Neural cell (in vitro differentiated cells): ENCODE measurements around the gene PTK6. TPM values are rescaled to one million over a fixed set of nuclear protein-coding genes. Genes with fewer than 3 reads are reported as not detected.

Experiments
- H2AFZ ChIP-seq: fragments of 200-600, 300-800 bp; sonication (generic), shearing (Covaris generic); 2 replicates; pipeline ENCODE4 v1.6.0; 2014; ENCODE audit warnings: low read depth, mild to moderate bottlenecking, antibody characterized with exemption, low read length, moderate library complexity
- H3F3A ChIP-seq: fragments of 200-600 bp; shearing (Covaris generic); 2 replicates; pipeline ENCODE4 v1.6.1; 2016; ENCODE audit warnings: mild to moderate bottlenecking, moderate library complexity, mixed read lengths, antibody characterized with exemption, low read length; ENCODE audit not compliant: insufficient read depth, poor library complexity, severe bottlenecking
- H3K27ac ChIP-seq: fragments of 200-600, 300-800 bp; sonication (generic), shearing (Covaris generic); 2 replicates; pipeline ENCODE4 v1.5.1; 2014; ENCODE audit warnings: mild to moderate bottlenecking, low read length, moderate library complexity
- H3K27me3 ChIP-seq: fragments of 300-800, 200-600 bp; sonication (generic), shearing (Covaris generic); 2 replicates; pipeline ENCODE4 v1.6.0; 2014; ENCODE audit warnings: mild to moderate bottlenecking, low read depth, low read length, moderate library complexity; ENCODE audit not compliant: insufficient read depth
- H3K36me3 ChIP-seq: fragments of 300-800, 200-600 bp; sonication (generic), shearing (Covaris generic); 2 replicates; pipeline ENCODE4 v1.5.1; 2014; ENCODE audit warnings: mild to moderate bottlenecking, antibody characterized with exemption, low read length, moderate library complexity; ENCODE audit not compliant: insufficient read depth
- H3K4me2 ChIP-seq: fragments of 300-800, 200-600 bp; sonication (generic), shearing (Covaris generic); 2 replicates; pipeline ENCODE4 v1.6.0; 2014; ENCODE audit warnings: mild to moderate bottlenecking, low read length
- H3K4me3 ChIP-seq: fragments of 300-800, 200-600 bp; sonication (generic), shearing (Covaris generic); 2 replicates; pipeline ENCODE4 v1.5.1; 2014; ENCODE audit warnings: mild to moderate bottlenecking, low read length, moderate library complexity
- H3K79me2 ChIP-seq: fragments of 200-600 bp; shearing (Covaris generic); replicated peaks from 2 replicates; pipeline ENCODE4 v1.6.0; 2014; ENCODE audit warnings: mild to moderate bottlenecking, low read length, moderate library complexity; ENCODE audit not compliant: insufficient read depth
- H3K9ac ChIP-seq: fragments of 300-800, 200-600 bp; sonication (generic), shearing (Covaris generic); 2 replicates; pipeline ENCODE4 v1.6.1; 2016; ENCODE audit warnings: mild to moderate bottlenecking, low read length, mixed read lengths
- H3K9me2 ChIP-seq: fragments of 200-600 bp; shearing (Covaris generic); 2 replicates; pipeline ENCODE4 v1.6.1; 2016; ENCODE audit warnings: mild to moderate bottlenecking, low read length, mixed read lengths; ENCODE audit not compliant: insufficient read depth
- H3K9me3 ChIP-seq: fragments of 200-600, 300-800 bp; sonication (generic), shearing (Covaris generic); 2 replicates; pipeline ENCODE4 v1.6.1; 2016; ENCODE audit warnings: mild to moderate bottlenecking, mixed run types, low read length, moderate library complexity, mixed read lengths
- H4K20me1 ChIP-seq: fragments of 200-600 bp; shearing (Covaris generic); 2 replicates; pipeline ENCODE4 v1.6.1; 2016; ENCODE audit warnings: mild to moderate bottlenecking, mixed run types; ENCODE audit not compliant: insufficient read depth
- CTCF ChIP-seq: fragments of 450-650 bp; IDR thresholded peaks from 2 replicates; pipeline ENCODE4 v1.5.1; 2014; ENCODE audit warnings: antibody characterized with exemption, mild to moderate bottlenecking, moderate library complexity; ENCODE audit not compliant: poor library complexity, severe bottlenecking
- EP300 ChIP-seq: fragments of 450-650 bp; conservative IDR thresholded peaks from 2 replicates; pipeline ENCODE4 v1.6.1; 2014; ENCODE audit warnings: antibody characterized with exemption, mild to moderate bottlenecking, moderate library complexity; ENCODE audit not compliant: poor library complexity, severe bottlenecking
- EZH2 ChIP-seq: fragments of 200-600, 300-800 bp; shearing (Covaris generic), sonication (generic); IDR thresholded peaks from 2 replicates; pipeline ENCODE4 v1.6.1; 2014; ENCODE audit warnings: antibody characterized with exemption, low read length, borderline replicate concordance, mild to moderate bottlenecking; ENCODE audit not compliant: insufficient read depth, poor library complexity, severe bottlenecking
- MXI1 ChIP-seq: fragments of 450-650 bp; conservative IDR thresholded peaks from 2 replicates; pipeline ENCODE4 v1.6.1; 2014; ENCODE audit warnings: antibody characterized with exemption, mild to moderate bottlenecking; ENCODE audit not compliant: poor library complexity, severe bottlenecking
- POLR2AphosphoS5 ChIP-seq: IDR thresholded peaks from 2 replicates; pipeline ENCODE4 v1.6.1; 2012
- RAD21 ChIP-seq: fragments of 450-650 bp; conservative IDR thresholded peaks from 2 replicates; pipeline ENCODE4 v1.6.1; 2014; ENCODE audit warnings: antibody characterized with exemption, mild to moderate bottlenecking, moderate library complexity
- SMC3 ChIP-seq: fragments of 450-650 bp; conservative IDR thresholded peaks from 2 replicates; pipeline ENCODE4 v1.6.1; 2014; ENCODE audit warnings: antibody characterized with exemption, mild to moderate bottlenecking, moderate library complexity; ENCODE audit not compliant: poor library complexity
- TAF1 ChIP-seq: IDR thresholded peaks from 2 replicates; pipeline ENCODE4 v1.6.1; 2012; ENCODE audit warnings: low read depth
- polyA plus RNA-seq: library from polyadenylated mRNA; depleted of rRNA; stranded (reverse); fragments of >200 nt; gene quantifications from 2 replicates; pipeline ENCODE4 v1.2.3, GENCODE V29; 2014
- TF ChIP-seq, protein P1 (sequence below): IDR thresholded peaks from 2 replicates; pipeline ENCODE4 v1.6.1; 2012; ENCODE audit warnings: borderline replicate concordance

PTK6 gene
- polyA plus RNA-seq, 1 donor from 2014 or later, result not detected

- no peak overlapping the region for H3K4me3 ChIP-seq
- H2AFZ ChIP-seq, result no peak overlapping the region
- H3K27ac ChIP-seq, result no peak overlapping the region
- H3K9ac ChIP-seq, result no peak overlapping the region
- no peaks in the 10 kb centered on the region for H3K9me3 ChIP-seq
- no peaks in the 10 kb centered on the region for H3K9me2 ChIP-seq
- H3K27me3 ChIP-seq, result no peaks in the 10 kb centered on the region
- no peaks in the 10 kb centered on the region for H3K79me2 ChIP-seq
- H3K4me2 ChIP-seq, result no peak overlapping the region
- H4K20me1 ChIP-seq, result no peaks in the 10 kb centered on the region
- no peaks in the 10 kb centered on the region for H3K36me3 ChIP-seq
- no peak for TF ChIP-seq EP300
- TF ChIP-seq RAD21, result no peak
- no peak for TF ChIP-seq SMC3
- no peak for TF ChIP-seq POLR2AphosphoS5
- no peak for TF ChIP-seq MXI1
- TF ChIP-seq, protein P1, sequence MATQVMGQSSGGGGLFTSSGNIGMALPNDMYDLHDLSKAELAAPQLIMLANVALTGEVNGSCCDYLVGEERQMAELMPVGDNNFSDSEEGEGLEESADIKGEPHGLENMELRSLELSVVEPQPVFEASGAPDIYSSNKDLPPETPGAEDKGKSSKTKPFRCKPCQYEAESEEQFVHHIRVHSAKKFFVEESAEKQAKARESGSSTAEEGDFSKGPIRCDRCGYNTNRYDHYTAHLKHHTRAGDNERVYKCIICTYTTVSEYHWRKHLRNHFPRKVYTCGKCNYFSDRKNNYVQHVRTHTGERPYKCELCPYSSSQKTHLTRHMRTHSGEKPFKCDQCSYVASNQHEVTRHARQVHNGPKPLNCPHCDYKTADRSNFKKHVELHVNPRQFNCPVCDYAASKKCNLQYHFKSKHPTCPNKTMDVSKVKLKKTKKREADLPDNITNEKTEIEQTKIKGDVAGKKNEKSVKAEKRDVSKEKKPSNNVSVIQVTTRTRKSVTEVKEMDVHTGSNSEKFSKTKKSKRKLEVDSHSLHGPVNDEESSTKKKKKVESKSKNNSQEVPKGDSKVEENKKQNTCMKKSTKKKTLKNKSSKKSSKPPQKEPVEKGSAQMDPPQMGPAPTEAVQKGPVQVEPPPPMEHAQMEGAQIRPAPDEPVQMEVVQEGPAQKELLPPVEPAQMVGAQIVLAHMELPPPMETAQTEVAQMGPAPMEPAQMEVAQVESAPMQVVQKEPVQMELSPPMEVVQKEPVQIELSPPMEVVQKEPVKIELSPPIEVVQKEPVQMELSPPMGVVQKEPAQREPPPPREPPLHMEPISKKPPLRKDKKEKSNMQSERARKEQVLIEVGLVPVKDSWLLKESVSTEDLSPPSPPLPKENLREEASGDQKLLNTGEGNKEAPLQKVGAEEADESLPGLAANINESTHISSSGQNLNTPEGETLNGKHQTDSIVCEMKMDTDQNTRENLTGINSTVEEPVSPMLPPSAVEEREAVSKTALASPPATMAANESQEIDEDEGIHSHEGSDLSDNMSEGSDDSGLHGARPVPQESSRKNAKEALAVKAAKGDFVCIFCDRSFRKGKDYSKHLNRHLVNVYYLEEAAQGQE, result no peak
- no peak for TF ChIP-seq EZH2
- no peak for TF ChIP-seq CTCF
- TF ChIP-seq TAF1, result no peak
- no peaks in the 10 kb centered on the region for H3F3A ChIP-seq
Observed at GRCh38 chr20:63568170-63568981, 31.2 kb upstream of the PTK6 start.

GRCh38 chr20:63567386-63568169, 30.4 kb upstream of the PTK6 start:
- H3K27ac ChIP-seq, result no peak overlapping the region
- no peaks in the 10 kb centered on the region for H3K79me2 ChIP-seq
- TF ChIP-seq POLR2AphosphoS5, result no peak
- TF ChIP-seq EP300, result no peak
- TF ChIP-seq RAD21, result no peak
- TF ChIP-seq MXI1, result no peak
- TF ChIP-seq SMC3, result no peak
- TF ChIP-seq, protein P1, result no peak
- no peak for TF ChIP-seq TAF1
- no peak for TF ChIP-seq CTCF
- TF ChIP-seq EZH2, result no peak
- no peaks in the 10 kb centered on the region for H3K9me2 ChIP-seq
- no peak overlapping the region for H3K4me3 ChIP-seq
- no peaks in the 10 kb centered on the region for H3K36me3 ChIP-seq
- H3F3A ChIP-seq, result no peaks in the 10 kb centered on the region
- no peak overlapping the region for H2AFZ ChIP-seq
- no peak overlapping the region for H3K4me2 ChIP-seq
- H4K20me1 ChIP-seq, result no peaks in the 10 kb centered on the region
- H3K27me3 ChIP-seq, result no peaks in the 10 kb centered on the region
- H3K9ac ChIP-seq, result no peak overlapping the region
- H3K9me3 ChIP-seq, result no peaks in the 10 kb centered on the region
